K562 (cell line): ENCODE measurements around the gene C5orf24. TPM values are rescaled to one million over a fixed set of nuclear protein-coding genes. Genes with fewer than 3 reads are reported as not detected.

Experiments
- ATAC-seq: fragments of 200-7000 bp; cut with Tn5 transposase; 3 replicates; pipeline ENCODE4 v1.9.1; 2020; ENCODE audit warnings: moderate library complexity
- BruUV-seq: library from RNA; stranded (reverse); fragments of 400-500 nt; replicated peaks from 2 replicates; lab custom pipeline; 2021; lab: Mats Ljungman, UMichigan
- CTCF ChIA-PET: fragments of 300-600 bp; formaldehyde crosslinking; extraction: SDS; loops from one replicate; lab custom pipeline; 2021; ENCODE audit warnings: low intra/inter-chr PET ratio; lab: Yijun Ruan, JAX
- POLR2A ChIA-PET: fragments of 300-600, 350-650 bp; sonication (Branson Sonifier 250); formaldehyde crosslinking; extraction: SDS; loops from one replicate; lab custom pipeline; 2021; ENCODE audit warnings: antibody characterized with exemption, inconsistent platforms; lab: Yijun Ruan, JAX
- DNase-seq, 4 experiments: peaks; one replicate each; pipeline versions ENCODE4 v3.0.0 to v3.0.0-alpha.2; 2011 to 2018; ENCODE audit warnings: low spot score in 3 of 4, mixed read lengths in 3 of 4; ENCODE audit errors: extremely low read depth in 1 of 4
- FAIRE-seq: peaks from 2 replicates; lab custom pipeline; 2011; peaks lifted over from hg19 to GRCh38; lab: Jason Lieb, UNC
- H2AFZ ChIP-seq: 2 replicates; pipeline ENCODE4 v1.6.0; 2011; ENCODE audit warnings: low read depth, low read length, control low read depth, inconsistent platforms
- H3K27ac ChIP-seq: fragments of 200-600 bp; 3 replicates; pipeline ENCODE4 v1.8.0; 2011; ENCODE audit warnings: low read depth, mild to moderate bottlenecking, control low read depth, inconsistent platforms, low read length, moderate library complexity, mixed read lengths; ENCODE audit errors: extremely low read depth
- H3K27me3 ChIP-seq, 2 experiments: fragments of 300-600 bp in 1 of 2; 2 replicates in 1 of 2; 3 replicates in 1 of 2; pipeline versions ENCODE4 v1.6.0 to v1.8.0; 2011; ENCODE audit warnings: inconsistent platforms in 2 of 2, low read length in 2 of 2, mild to moderate bottlenecking in 1 of 2, mixed read lengths in 1 of 2, moderate library complexity in 1 of 2; ENCODE audit not compliant: control insufficient read depth in 2 of 2, insufficient read depth in 2 of 2
- H3K36me3 ChIP-seq: fragments of 300-600 bp; 3 replicates; pipeline ENCODE4 v1.8.0; 2011; ENCODE audit warnings: mild to moderate bottlenecking, low read length, inconsistent platforms; ENCODE audit not compliant: control insufficient read depth, insufficient read depth
- H3K4me1 ChIP-seq, 2 experiments: fragments of 200-600 bp in 1 of 2; replicated peaks in 1 of 2; 2 replicates in 1 of 2; 3 replicates in 1 of 2; pipeline versions ENCODE4 v1.5.1 to v1.8.0; 2011; ENCODE audit warnings: inconsistent platforms in 2 of 2, low read length in 2 of 2, mild to moderate bottlenecking in 1 of 2, mixed read lengths in 1 of 2, moderate library complexity in 1 of 2; ENCODE audit not compliant: control insufficient read depth in 2 of 2, insufficient read depth in 2 of 2
- H3K4me2 ChIP-seq: 2 replicates; pipeline ENCODE4 v1.6.1; 2011; ENCODE audit warnings: low read length, control low read depth, inconsistent platforms, mixed read lengths; ENCODE audit not compliant: insufficient read depth
- H3K4me3 ChIP-seq: fragments of 200-600 bp; sonication (generic), shearing (Covaris generic); 2 replicates; pipeline ENCODE4 v1.5.1; 2016; ENCODE audit warnings: control low read depth, inconsistent platforms
- H3K79me2 ChIP-seq: fragments of 200-600 bp; 3 replicates; pipeline ENCODE4 v1.8.0; 2011; ENCODE audit warnings: low read length, inconsistent platforms; ENCODE audit not compliant: control insufficient read depth, insufficient read depth
- H3K9ac ChIP-seq, 2 experiments: 2 replicates each; pipeline versions ENCODE4 v1.6.0 to v1.6.1; 2011; ENCODE audit warnings: low read depth in 2 of 2, low read length in 2 of 2, control low read depth in 1 of 2, inconsistent platforms in 1 of 2, mild to moderate bottlenecking in 1 of 2, mixed read lengths in 1 of 2; ENCODE audit not compliant: insufficient read depth in 1 of 2
- H3K9me1 ChIP-seq: one replicate; pipeline ENCODE4 v1.6.0; 2011; ENCODE audit warnings: inconsistent platforms, mild to moderate bottlenecking, low read length, moderate library complexity; ENCODE audit not compliant: control insufficient read depth, insufficient read depth
- H3K9me3 ChIP-seq: replicated peaks from 2 replicates; pipeline ENCODE4 v1.5.1; 2011; ENCODE audit warnings: low read depth, low read length, inconsistent platforms; ENCODE audit not compliant: control insufficient read depth, insufficient read depth
- H4K20me1 ChIP-seq: replicated peaks from 2 replicates; pipeline ENCODE4 v1.6.1; 2011; ENCODE audit warnings: low read length, inconsistent platforms, mixed read lengths; ENCODE audit not compliant: control insufficient read depth, insufficient read depth
- BACH1 ChIP-seq: fragments of 200-800 bp; sonication (Bioruptor generic); IDR thresholded peaks from 2 replicates; pipeline ENCODE4 v1.6.1; 2016; ENCODE audit warnings: missing genetic modification characterization, missing compliant biosample characterization
- HEY1 ChIP-seq: fragments of 250-450 bp; sonication (Bioruptor Pico); IDR thresholded peaks from 2 replicates; pipeline ENCODE4 v1.5.0; 2020; ENCODE audit warnings: mild to moderate bottlenecking, moderate library complexity, borderline replicate concordance
- HNRNPLL ChIP-seq: fragments of 200-400 bp; formaldehyde crosslinking; IDR thresholded peaks from 2 replicates; pipeline ENCODE4 v1.6.1; 2017; ENCODE audit warnings: low read length, low read depth, mild to moderate bottlenecking; ENCODE audit not compliant: poor library complexity, severe bottlenecking
- KAT7 ChIP-seq: sonication (generic); formaldehyde crosslinking; IDR thresholded peaks from 2 replicates; pipeline ENCODE4 v1.8.0; 2022; ENCODE audit warnings: missing genetic modification reagents, mild to moderate bottlenecking, borderline replicate concordance
- NFE2 ChIP-seq: IDR thresholded peaks from 2 replicates; pipeline ENCODE4 v1.6.1; 2014; ENCODE audit warnings: antibody characterized with exemption, low read depth
- SIN3B ChIP-seq: fragments of 450-650 bp; IDR thresholded peaks from 2 replicates; pipeline ENCODE4 v1.6.1; 2017; ENCODE audit warnings: low read depth, mild to moderate bottlenecking, moderate library complexity
- SIX5 ChIP-seq, 2 experiments: IDR thresholded peaks; 2 replicates each; pipeline ENCODE4 v1.6.1; 2011; ENCODE audit warnings: low read length in 2 of 2, borderline replicate concordance in 1 of 2, low read depth in 1 of 2, mild to moderate bottlenecking in 1 of 2, moderate library complexity in 1 of 2; ENCODE audit not compliant: insufficient read depth in 1 of 2
- YY1 ChIP-seq, 3 experiments: IDR thresholded peaks; 2 replicates each; pipeline ENCODE4 v1.6.1; 2011; ENCODE audit warnings: low read length in 2 of 3, mild to moderate bottlenecking in 2 of 3, moderate library complexity in 2 of 3, borderline replicate concordance in 1 of 3, control low read depth in 1 of 3, low read depth in 1 of 3; ENCODE audit not compliant: insufficient read depth in 3 of 3, insufficient replicate concordance in 2 of 3, control insufficient read depth in 1 of 3, insufficient read length in 1 of 3; ENCODE audit errors: extremely low read depth in 1 of 3
- ZNF444 ChIP-seq: fragments of 250-450 bp; sonication (Bioruptor Pico); IDR thresholded peaks from 2 replicates; pipeline ENCODE4 v1.4.0; 2020; ENCODE audit warnings: mild to moderate bottlenecking, moderate library complexity
- ZNF695 ChIP-seq: fragments of 450-650 bp; formaldehyde crosslinking; IDR thresholded peaks from 2 replicates; pipeline ENCODE4 v1.4.0; 2020; ENCODE audit warnings: mild to moderate bottlenecking, moderate library complexity
- WGBS: fragments of 100-300 bp; shearing (Covaris generic); methylation state at CpG from one replicate; pipeline ENCODE4 v1.1.6; 2016; ENCODE audit warnings: low coverage, mixed read lengths; ENCODE audit not compliant: insufficient coverage; ENCODE audit errors: missing lambda C conversion rate; 5-methylcytosine and 5-hydroxymethylcytosine counted together
- in situ Hi-C: fragments of 300-500 bp; cut with MboI; formaldehyde crosslinking; loops from 4 replicates; pipeline ENCODE4 v1.15.0; 2018; ENCODE audit warnings: inconsistent platforms, mixed read lengths
- intact Hi-C: fragments of 100-400 bp; cut with micrococcal nuclease; formaldehyde crosslinking; loops from 2 replicates; pipeline ENCODE4 v1.14.2; 2022
- polyA plus RNA-seq, 8 experiments: library from polyadenylated mRNA; depleted of rRNA in 4 of 8; stranded (reverse) in 5 of 8; unstranded in 3 of 8; fragments of >200 nt; fragmentation: Nextera tagmentation in 2 of 8; fragmentation: Illumina TruSeq in 1 of 8; extraction: Ambion mirVana in 2 of 8; extraction: Trizol in 1 of 8; gene quantifications; 2 replicates each; pipeline versions ENCODE4 v1.2.1 to v1.2.3, GENCODE V29; 2011 to 2014; ENCODE audit warnings: inconsistent platforms in 1 of 8, missing spikeins in 1 of 8
- total RNA-seq, 7 experiments: library from RNA; depleted of rRNA in 6 of 7; stranded (reverse); fragments of >200 nt in 6 of 7; fragmentation: Illumina TruSeq in 2 of 7; extraction: Trizol in 2 of 7; gene quantifications; 2 replicates each; pipeline versions ENCODE4 v1.2.1 to v1.2.3, GENCODE V29; 2011 to 2021; ENCODE audit warnings: low replicate concordance in 1 of 7
- TF ChIP-seq, protein P1 (sequence below): fragments of 450-650 bp; IDR thresholded peaks from 2 replicates; pipeline ENCODE4 v1.6.1; 2014; ENCODE audit warnings: low read depth, mild to moderate bottlenecking, moderate library complexity, borderline replicate concordance
- TF ChIP-seq, protein P2 (sequence below), 2 experiments: fragments of 450-650 bp in 1 of 2; sonication (generic) in 1 of 2; formaldehyde crosslinking in 1 of 2; IDR thresholded peaks in 1 of 2; conservative IDR thresholded peaks in 1 of 2; 2 replicates each; pipeline versions ENCODE4 v1.6.1 to v1.8.1; 2016 to 2023; ENCODE audit warnings: mild to moderate bottlenecking in 2 of 2, moderate library complexity in 2 of 2, inconsistent platforms in 1 of 2, missing genetic modification reagents in 1 of 2

C5orf24 gene
- total and polyA plus RNA-seq, 9 of the 15 experiments (the other 6 are each of a cell fraction or from before 2014, with no cell fraction given) = 8.9 to 38.6 (median 28.4) TPM

DNA sequence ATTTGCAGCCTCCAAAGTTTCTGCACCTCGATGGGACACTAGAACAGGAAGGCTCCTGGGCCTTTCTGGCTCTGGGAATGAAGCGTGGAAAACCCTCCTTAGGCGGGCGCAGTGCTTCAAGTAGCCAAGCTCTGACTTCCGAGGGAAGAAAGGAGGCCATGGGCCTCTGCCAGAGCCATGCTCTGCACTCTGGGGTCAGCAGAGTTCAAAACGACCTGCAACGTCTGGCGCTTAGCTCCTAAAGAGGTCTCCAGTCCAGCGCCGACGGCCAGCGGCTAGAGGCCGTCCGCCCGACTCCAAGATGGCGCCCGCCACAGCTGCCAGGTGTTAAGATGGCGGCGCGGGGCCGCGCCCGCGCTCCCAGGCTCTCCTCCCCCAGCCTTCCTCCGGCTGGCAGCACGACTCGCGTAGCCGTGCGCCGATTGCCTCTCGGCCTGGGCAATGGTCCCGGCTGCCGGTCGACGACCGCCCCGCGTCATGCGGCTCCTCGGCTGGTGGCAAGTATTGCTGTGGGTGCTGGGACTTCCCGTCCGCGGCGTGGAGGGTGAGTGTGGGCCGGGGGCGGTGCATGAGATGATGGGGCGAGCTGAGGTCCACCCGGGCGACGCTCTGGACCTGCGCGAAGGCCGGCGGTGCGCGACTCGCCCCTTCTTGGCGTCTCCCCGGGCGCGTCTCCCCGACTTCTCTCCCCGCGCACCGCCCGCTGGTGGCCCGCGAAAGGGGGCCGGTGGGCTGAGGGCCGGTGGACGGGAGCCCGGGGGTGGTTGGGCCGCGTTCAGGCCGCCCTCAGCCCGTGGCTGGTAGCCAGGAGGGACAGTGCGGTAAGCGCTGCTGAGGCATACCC is 28.4 kb downstream of the C5orf24 start, which contains the start of gene TXNDC15 (continued):
- peak; percentile 70 for TF ChIP-seq HNRNPLL
- TF ChIP-seq SIX5 (IDR thresholded peaks at IDR 0.05; ENCODE audit: borderline replicate concordance in 1 of 2, insufficient read depth in 1 of 2, low read depth in 1 of 2, low read length in 2 of 2) = peak; percentile 16 to 18; a peak in 2 of 4 replicates

DNA sequence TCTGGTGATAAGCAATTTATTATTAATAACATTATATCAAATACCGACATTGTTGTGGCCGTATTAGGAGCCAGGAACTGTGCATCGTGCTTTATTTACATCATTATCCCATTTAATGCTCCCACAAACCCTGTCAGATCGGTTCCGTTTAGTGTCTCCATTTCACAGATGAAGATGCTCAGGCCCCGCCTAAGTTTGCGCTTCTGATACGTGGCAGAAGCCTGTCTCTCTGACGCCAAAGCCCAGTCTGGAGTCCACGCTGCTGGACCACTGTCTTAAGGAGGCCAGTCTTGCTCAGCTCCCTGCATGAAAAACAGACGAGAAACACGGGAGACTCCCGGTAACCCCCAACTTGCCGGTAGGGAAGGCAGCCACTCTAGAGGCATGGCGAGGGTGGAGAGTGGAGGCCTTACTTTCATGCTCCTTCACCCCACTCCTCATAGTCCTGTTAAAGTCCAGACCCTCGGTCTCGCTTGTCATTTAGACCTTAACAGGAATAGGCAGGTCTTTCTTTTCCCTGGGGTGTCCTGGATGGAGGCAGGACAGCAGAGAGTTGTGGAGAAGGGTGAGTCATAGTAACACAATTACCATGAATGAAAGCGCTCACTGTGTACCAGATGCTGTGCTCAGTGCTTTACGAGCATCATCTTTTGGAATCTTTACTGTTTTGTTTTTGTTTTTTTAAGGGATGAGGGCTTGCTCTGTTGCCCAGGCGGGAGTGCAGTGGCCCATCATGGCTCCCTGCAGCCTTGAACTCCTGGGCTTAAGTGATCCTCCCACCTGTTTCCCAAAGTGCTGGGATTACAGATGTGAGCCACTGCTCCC is 29.3 kb downstream of the C5orf24 start:
- H3K4me2 ChIP-seq = peak overlapping the region; percentile 93
- BruUV-seq = TSS peak; percentile 43
- peak overlapping the region; percentile 62 for H3K4me3 ChIP-seq
- intact Hi-C loops (loop anchor here (1.0 kb wide), 1 partner anchor 29 kb away; no protein-coding TSS in a partner anchor), in situ Hi-C loops (no loop called here)
- CTCF ChIA-PET = no interaction called here
- no peaks in the 10 kb centered on the region for H3K36me3 ChIP-seq
- H3K27me3 ChIP-seq = no peaks in the 10 kb centered on the region
- POLR2A ChIA-PET = interaction anchor here (0.9 to 3.9 kb wide), 5 partner anchors 10 to 30 kb away, joined by 3 to 22 read pairs (median 8); partner anchors contain the start of genes C5orf24 and PCBD2
- 27% methylated on average over 19 of the region's 20 CpGs for WGBS
- H3K27ac ChIP-seq = peak overlapping the region; percentile 89
- H4K20me1 ChIP-seq = no peaks in the 10 kb centered on the region
- H3K79me2 ChIP-seq = peaks cover 6% of the 10 kb centered on the region; the same call in 2 of the 3 replicates
- H3K4me1 ChIP-seq = peaks cover 18 to 20% of the 10 kb centered on the region in 2 experiments; a peak in 4 of 5 replicates
- DNase-seq (peak; percentile 29 to 59 (median 33)), FAIRE-seq (peak; percentile 71), ATAC-seq (peak; percentile 52)
- H3K9me3 ChIP-seq = no peaks in the 10 kb centered on the region
- peak overlapping the region; percentile 88 to 96 for H3K9ac ChIP-seq
- H3K9me1 ChIP-seq = no peaks in the 10 kb centered on the region
- peak overlapping the region; percentile 100 for H2AFZ ChIP-seq
- TF ChIP-seq BACH1 (tag) (no peak), KAT7 (CRISPR knock-in tag) (no peak), ZNF695 (no peak), HEY1 (CRISPR knock-in tag) (no peak), SIN3B (no peak), YY1 (IDR thresholded peaks at IDR 0.05; ENCODE audit: borderline replicate concordance in 1 of 3, control insufficient read depth in 1 of 3, extremely low read depth in 1 of 3, insufficient read depth in 3 of 3, insufficient read length in 1 of 3, insufficient replicate concordance in 2 of 3, low read depth in 1 of 3, low read length in 2 of 3) (no peak), NFE2 (no peak), ZNF444 (CRISPR knock-in tag) (no peak)
- TF ChIP-seq, protein P1, sequence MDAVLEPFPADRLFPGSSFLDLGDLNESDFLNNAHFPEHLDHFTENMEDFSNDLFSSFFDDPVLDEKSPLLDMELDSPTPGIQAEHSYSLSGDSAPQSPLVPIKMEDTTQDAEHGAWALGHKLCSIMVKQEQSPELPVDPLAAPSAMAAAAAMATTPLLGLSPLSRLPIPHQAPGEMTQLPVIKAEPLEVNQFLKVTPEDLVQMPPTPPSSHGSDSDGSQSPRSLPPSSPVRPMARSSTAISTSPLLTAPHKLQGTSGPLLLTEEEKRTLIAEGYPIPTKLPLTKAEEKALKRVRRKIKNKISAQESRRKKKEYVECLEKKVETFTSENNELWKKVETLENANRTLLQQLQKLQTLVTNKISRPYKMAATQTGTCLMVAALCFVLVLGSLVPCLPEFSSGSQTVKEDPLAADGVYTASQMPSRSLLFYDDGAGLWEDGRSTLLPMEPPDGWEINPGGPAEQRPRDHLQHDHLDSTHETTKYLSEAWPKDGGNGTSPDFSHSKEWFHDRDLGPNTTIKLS = peak; percentile 66
- TF ChIP-seq, protein P2, sequence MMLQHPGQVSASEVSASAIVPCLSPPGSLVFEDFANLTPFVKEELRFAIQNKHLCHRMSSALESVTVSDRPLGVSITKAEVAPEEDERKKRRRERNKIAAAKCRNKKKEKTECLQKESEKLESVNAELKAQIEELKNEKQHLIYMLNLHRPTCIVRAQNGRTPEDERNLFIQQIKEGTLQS (IDR thresholded peaks at IDR 0.05) = peak; percentile 78
- TF ChIP-seq, protein P2 (CRISPR knock-in tag; conservative IDR thresholded peaks at IDR 0.05) = no peak
